Measurements from ENCODE around the gene FBXO47.
"Not testable (repeated sequence)": the region's sequence is repeated elsewhere in the genome, so short reads cannot be mapped to it uniquely, and the experiment has no call there.

The FBXO47 gene

GRCh38 chr17:39001703-39002637 lies 34.8 kb upstream of the FBXO47 start:
- peak overlapping the region; percentile 44 for H3K27ac ChIP-seq (ENCODE audit: low read depth, low read length)
- H3K4me3 ChIP-seq (ENCODE audit: low read depth in 1 of 2, low read length in 2 of 2): no peak overlapping the region
- no peaks in the 10 kb centered on the region for H3K36me3 ChIP-seq (ENCODE audit: insufficient read depth, low read length)
- H3K9me3 ChIP-seq (ENCODE audit: low read length): no peaks in the 10 kb centered on the region
- peaks cover 19% of the 10 kb centered on the region for H3K4me1 ChIP-seq (ENCODE audit: insufficient read depth, low read length)
- H3K27me3 ChIP-seq (ENCODE audit: control insufficient read depth in 1 of 2, insufficient read depth in 2 of 2, low read length in 2 of 2): no peaks in the 10 kb centered on the region
- no peak overlapping the region for H3K9ac ChIP-seq (ENCODE audit: low read length)

DNA sequence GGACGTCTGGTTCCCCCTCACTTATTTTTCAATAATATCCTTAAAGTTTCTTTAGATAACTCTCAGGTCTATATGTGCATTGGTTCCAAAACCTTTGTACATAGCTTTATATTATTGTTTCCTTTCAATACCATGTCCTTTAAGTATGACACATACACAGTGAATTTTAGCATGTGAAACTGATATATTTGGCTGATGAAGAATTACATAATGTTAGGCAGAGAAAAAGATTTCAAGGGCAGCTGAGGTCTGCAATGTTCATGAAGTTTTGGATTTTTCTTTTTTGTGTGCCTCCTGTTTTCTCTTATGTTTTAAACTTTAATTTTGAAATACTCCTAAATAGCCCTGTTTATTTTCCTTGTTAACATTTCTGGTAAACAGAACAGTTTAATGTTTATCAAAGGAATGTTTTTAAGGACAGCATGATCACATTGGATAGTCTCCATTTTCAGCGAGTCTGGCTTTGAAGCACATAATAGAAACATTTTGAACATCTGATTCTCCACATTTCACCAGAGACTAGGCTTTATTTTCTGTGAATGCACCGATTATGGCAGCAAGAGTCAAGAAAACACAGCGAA lies 32.9 kb upstream of the FBXO47 start:
- Histone ChIP-seq H3K9me3 (ENCODE audit: low read length) (no peaks in the 10 kb centered on the region), H3K4me3 (ENCODE audit: low read depth in 1 of 2, low read length in 2 of 2) (no peak overlapping the region), H3K27me3 (ENCODE audit: control insufficient read depth in 1 of 2, insufficient read depth in 2 of 2, low read length in 2 of 2) (no peaks in the 10 kb centered on the region), H3K27ac (ENCODE audit: low read depth, low read length) (no peak overlapping the region), H3K9ac (ENCODE audit: low read length) (no peak overlapping the region), H3K36me3 (ENCODE audit: insufficient read depth, low read length) (no peaks in the 10 kb centered on the region), H3K4me1 (ENCODE audit: insufficient read depth, low read length) (peaks cover 19% of the 10 kb centered on the region)

- no peaks in the 10 kb centered on the region for H3K27me3 ChIP-seq (ENCODE audit: control insufficient read depth in 1 of 2, insufficient read depth in 2 of 2, low read length in 2 of 2)
- H3K4me1 ChIP-seq (ENCODE audit: insufficient read depth, low read length): peaks cover 5% of the 10 kb centered on the region
- H3K27ac ChIP-seq (ENCODE audit: low read depth, low read length): no peak overlapping the region
- no peaks in the 10 kb centered on the region for H3K36me3 ChIP-seq (ENCODE audit: insufficient read depth, low read length)
- H3K9me3 ChIP-seq (ENCODE audit: low read length): no peaks in the 10 kb centered on the region
- H3K4me3 ChIP-seq (ENCODE audit: low read depth in 1 of 2, low read length in 2 of 2): no peak overlapping the region
- no peak overlapping the region for H3K9ac ChIP-seq (ENCODE audit: low read length)
Observed at GRCh38 chr17:38996660-38997337, 29.6 kb upstream of the FBXO47 start.

- Histone ChIP-seq H3K36me3 (ENCODE audit: insufficient read depth, low read length) (no peaks in the 10 kb centered on the region), H3K4me3 (ENCODE audit: low read depth in 1 of 2, low read length in 2 of 2) (no peak overlapping the region), H3K9me3 (ENCODE audit: low read length) (no peaks in the 10 kb centered on the region), H3K27me3 (ENCODE audit: control insufficient read depth in 1 of 2, insufficient read depth in 2 of 2, low read length in 2 of 2) (no peaks in the 10 kb centered on the region), H3K4me1 (ENCODE audit: insufficient read depth, low read length) (no peaks in the 10 kb centered on the region), H3K9ac (ENCODE audit: low read length) (no peak overlapping the region), H3K27ac (ENCODE audit: low read depth, low read length) (no peak overlapping the region)
Observed at GRCh38 chr17:38994026-38994425, 26.8 kb upstream of the FBXO47 start.

GRCh38 chr17:38984666-38985065 lies 17.5 kb upstream of the FBXO47 start:
- no peak overlapping the region for H3K9ac ChIP-seq (ENCODE audit: low read length)
- no peaks in the 10 kb centered on the region for H3K9me3 ChIP-seq (ENCODE audit: low read length)
- H3K4me1 ChIP-seq (ENCODE audit: insufficient read depth, low read length): no peaks in the 10 kb centered on the region
- H3K36me3 ChIP-seq (ENCODE audit: insufficient read depth, low read length): no peaks in the 10 kb centered on the region
- H3K4me3 ChIP-seq (ENCODE audit: low read depth in 1 of 2, low read length in 2 of 2): no peak overlapping the region
- H3K27me3 ChIP-seq (ENCODE audit: control insufficient read depth in 1 of 2, insufficient read depth in 2 of 2, low read length in 2 of 2): no peaks in the 10 kb centered on the region
- H3K27ac ChIP-seq (ENCODE audit: low read depth, low read length): no peak overlapping the region

DNA sequence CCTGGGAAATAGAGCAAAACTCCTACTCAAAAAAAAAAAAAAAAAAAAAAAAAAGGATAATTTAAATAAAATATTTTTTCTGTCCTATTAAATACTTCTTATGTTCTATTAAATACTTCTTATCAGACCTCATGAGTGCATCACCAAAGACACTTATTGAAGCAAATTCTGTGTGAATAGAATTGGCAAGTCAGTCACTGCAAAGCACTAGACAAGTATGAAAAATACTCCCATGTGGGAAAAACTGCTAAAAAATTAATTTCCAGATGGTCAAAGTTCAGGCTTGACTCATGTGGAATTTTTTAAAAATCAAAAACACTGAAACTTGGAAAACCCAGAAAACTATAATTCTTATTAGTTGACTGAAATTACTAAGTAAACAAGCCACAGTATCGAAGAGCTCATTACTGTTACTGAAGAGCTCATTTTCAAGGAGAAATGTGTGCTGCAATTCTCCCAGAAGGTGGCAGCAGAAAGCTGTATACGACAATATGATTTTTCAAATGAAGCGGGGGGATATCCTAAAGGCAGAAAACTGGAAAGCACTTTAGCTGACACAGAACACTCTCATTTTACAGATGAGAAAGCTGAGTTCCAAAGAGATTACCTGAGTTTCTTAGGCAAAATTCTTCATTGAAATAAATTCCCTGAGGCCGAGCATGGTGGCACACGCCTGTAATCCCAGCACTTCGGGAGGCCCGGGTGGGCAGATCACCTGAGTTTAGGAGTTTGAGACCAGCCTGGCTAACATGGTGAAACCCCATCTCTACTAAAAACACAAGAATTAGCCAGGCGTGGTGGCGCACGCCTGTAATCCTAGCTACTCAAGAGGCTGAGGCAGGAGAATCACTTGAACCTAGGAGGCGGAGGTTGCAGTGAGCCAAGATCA lies 15.9 kb upstream of the FBXO47 start:
- no peak overlapping the region for H3K27ac ChIP-seq (ENCODE audit: low read depth, low read length)

DNA sequence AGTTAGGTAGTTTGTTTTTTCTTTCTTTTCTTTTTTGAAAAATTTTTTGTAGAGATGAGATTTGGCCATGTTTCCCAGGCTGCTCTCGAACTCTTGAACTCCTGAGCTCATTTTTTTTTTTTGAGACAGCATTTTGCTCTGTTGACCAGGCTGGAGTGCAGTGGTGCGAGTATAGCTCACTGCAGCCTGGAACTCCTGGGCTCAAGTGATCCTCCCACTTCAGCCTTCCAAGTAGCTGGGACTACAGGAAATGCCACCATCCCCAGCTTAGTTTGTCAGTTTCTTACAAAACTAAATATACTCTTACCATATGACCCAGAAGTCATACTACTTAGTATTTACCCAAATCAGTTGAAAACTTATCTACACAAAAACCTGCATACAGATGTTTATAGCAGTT lies 14.4 kb upstream of the FBXO47 start:
- Histone ChIP-seq H3K27ac (ENCODE audit: low read depth, low read length) (no peak overlapping the region), H3K9ac (ENCODE audit: low read length) (no peak overlapping the region), H3K4me1 (ENCODE audit: insufficient read depth, low read length) (no peaks in the 10 kb centered on the region), H3K4me3 (ENCODE audit: low read depth in 1 of 2, low read length in 2 of 2) (no peak overlapping the region), H3K27me3 (ENCODE audit: control insufficient read depth in 1 of 2, insufficient read depth in 2 of 2, low read length in 2 of 2) (no peaks in the 10 kb centered on the region), H3K9me3 (ENCODE audit: low read length) (no peaks in the 10 kb centered on the region), H3K36me3 (ENCODE audit: insufficient read depth, low read length) (no peaks in the 10 kb centered on the region)

More for the DNA sequence above, 15.9 kb upstream of the FBXO47 start:
- Histone ChIP-seq H3K9ac (ENCODE audit: low read length) (no peak overlapping the region), H3K36me3 (ENCODE audit: insufficient read depth, low read length) (no peaks in the 10 kb centered on the region), H3K4me3 (ENCODE audit: low read depth in 1 of 2, low read length in 2 of 2) (no peak overlapping the region), H3K4me1 (ENCODE audit: insufficient read depth, low read length) (no peaks in the 10 kb centered on the region), H3K9me3 (ENCODE audit: low read length) (no peaks in the 10 kb centered on the region), H3K27me3 (ENCODE audit: control insufficient read depth in 1 of 2, insufficient read depth in 2 of 2, low read length in 2 of 2) (no peaks in the 10 kb centered on the region)

GRCh38 chr17:38980490-38981217 lies 13.5 kb upstream of the FBXO47 start:
- no peaks in the 10 kb centered on the region for H3K27me3 ChIP-seq (ENCODE audit: control insufficient read depth in 1 of 2, insufficient read depth in 2 of 2, low read length in 2 of 2)
- H3K9ac ChIP-seq (ENCODE audit: low read length): no peak overlapping the region
- no peaks in the 10 kb centered on the region for H3K4me1 ChIP-seq (ENCODE audit: insufficient read depth, low read length)
- H3K36me3 ChIP-seq (ENCODE audit: insufficient read depth, low read length): no peaks in the 10 kb centered on the region
- H3K9me3 ChIP-seq (ENCODE audit: low read length): no peaks in the 10 kb centered on the region
- no peak overlapping the region for H3K4me3 ChIP-seq (ENCODE audit: low read depth in 1 of 2, low read length in 2 of 2)
- H3K27ac ChIP-seq (ENCODE audit: low read depth, low read length): no peak overlapping the region

- H3K27ac ChIP-seq (ENCODE audit: low read depth, low read length): no peak overlapping the region
- no peaks in the 10 kb centered on the region for H3K4me1 ChIP-seq (ENCODE audit: insufficient read depth, low read length)
- no peaks in the 10 kb centered on the region for H3K9me3 ChIP-seq (ENCODE audit: low read length)
- H3K27me3 ChIP-seq (ENCODE audit: control insufficient read depth in 1 of 2, insufficient read depth in 2 of 2, low read length in 2 of 2): no peaks in the 10 kb centered on the region
- no peak overlapping the region for H3K4me3 ChIP-seq (ENCODE audit: low read depth in 1 of 2, low read length in 2 of 2)
- H3K9ac ChIP-seq (ENCODE audit: low read length): no peak overlapping the region
- no peaks in the 10 kb centered on the region for H3K36me3 ChIP-seq (ENCODE audit: insufficient read depth, low read length)
Observed at GRCh38 chr17:38978180-38978579, 11.0 kb upstream of the FBXO47 start.

DNA sequence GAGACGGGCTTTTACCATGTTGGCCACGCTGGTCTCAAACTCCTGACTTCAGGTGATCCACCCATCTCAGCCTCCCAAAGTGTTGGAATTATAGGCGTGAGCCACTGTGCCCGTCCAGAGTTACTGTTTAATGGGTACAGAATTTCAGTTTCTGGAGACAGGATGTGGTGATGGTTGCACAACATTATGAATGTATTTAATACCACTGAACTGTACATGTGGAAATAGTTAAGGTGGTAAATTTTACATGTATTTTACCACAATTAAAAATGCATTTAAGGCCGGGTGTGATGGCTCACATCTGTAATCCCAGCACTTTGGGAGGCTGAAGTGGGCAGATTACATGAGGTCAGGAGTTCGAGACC lies 9.0 kb upstream of the FBXO47 start:
- not testable (repeated sequence) for H3K9ac ChIP-seq (ENCODE audit: low read length); H3K36me3 ChIP-seq (ENCODE audit: insufficient read depth, low read length); H3K27ac ChIP-seq (ENCODE audit: low read depth, low read length); H3K9me3 ChIP-seq (ENCODE audit: low read length); H3K4me3 ChIP-seq (ENCODE audit: low read depth in 1 of 2, low read length in 2 of 2); H3K4me1 ChIP-seq (ENCODE audit: insufficient read depth, low read length); H3K27me3 ChIP-seq (ENCODE audit: control insufficient read depth in 1 of 2, insufficient read depth in 2 of 2, low read length in 2 of 2)
